ENCODE measurements around the gene GPX2.

Gene GPX2

GRCh38 chr14:64958743-64959142, 16.2 kb upstream of the GPX2 start:
- no peak for DNase-seq (ENCODE audit: low read depth)

- DNase-seq (ENCODE audit: low read depth): no peak
Observed at GRCh38 chr14:64958201-64958600, 15.7 kb upstream of the GPX2 start.

DNA sequence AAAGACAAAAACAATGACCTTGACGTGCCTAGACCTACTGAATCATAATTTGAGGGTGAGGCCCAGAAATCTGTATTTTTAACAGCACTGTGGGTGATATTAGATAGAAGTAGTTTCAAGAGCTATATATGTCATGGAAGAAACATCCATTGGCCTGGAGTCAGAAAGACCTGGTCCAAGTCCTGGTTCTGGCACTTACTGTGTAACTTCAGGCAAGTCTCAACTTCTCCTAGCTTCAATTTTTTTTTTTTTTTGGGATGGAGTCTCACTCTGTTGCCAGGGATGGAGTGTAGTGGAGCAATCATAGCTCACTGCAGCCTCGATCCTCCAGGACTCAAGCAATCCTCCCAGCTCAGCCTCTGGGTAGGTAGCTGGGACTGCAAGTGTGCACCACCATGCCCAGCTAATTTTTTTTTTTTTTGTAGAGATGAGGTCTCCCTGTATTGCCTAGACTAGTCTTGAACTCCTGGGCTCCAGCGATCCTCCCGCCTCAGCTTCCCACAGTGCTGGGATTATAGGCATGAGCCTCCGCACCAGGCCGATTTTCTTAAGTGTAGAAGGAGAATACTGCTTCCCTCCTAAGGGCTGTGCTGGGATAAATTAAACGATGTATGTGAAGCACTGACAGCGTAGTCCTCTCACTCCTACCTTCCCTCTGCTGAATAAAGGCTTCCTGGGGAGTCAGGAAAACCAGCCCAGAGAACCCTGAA, 14.3 kb upstream of the GPX2 start:
- DNase-seq (ENCODE audit: low read depth): no peak

DNA sequence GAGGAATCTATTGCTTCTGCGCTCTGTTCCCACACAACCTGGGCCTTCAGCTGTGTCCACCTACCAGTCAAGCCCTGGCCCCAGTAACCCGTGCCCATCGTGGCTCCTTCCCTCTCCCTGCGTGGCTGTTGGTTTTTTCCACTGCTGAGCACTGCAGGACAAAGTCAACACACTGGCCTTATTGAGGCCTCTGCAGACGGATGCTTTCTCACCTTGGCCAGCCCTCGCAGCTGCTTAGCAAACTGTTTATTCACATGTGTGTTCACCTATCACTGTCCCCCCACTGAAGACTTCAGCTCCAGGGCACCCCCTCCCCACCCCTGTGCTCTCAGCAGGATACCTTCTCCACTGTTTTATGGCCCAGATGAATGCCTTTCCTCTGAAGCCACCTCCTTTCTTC, 12.8 kb upstream of the GPX2 start:
- DNase-seq (ENCODE audit: low read depth): no peak

- DNase-seq (ENCODE audit: low read depth): no peak
Observed at GRCh38 chr14:64954491-64955240, 12.1 kb upstream of the GPX2 start.

DNA sequence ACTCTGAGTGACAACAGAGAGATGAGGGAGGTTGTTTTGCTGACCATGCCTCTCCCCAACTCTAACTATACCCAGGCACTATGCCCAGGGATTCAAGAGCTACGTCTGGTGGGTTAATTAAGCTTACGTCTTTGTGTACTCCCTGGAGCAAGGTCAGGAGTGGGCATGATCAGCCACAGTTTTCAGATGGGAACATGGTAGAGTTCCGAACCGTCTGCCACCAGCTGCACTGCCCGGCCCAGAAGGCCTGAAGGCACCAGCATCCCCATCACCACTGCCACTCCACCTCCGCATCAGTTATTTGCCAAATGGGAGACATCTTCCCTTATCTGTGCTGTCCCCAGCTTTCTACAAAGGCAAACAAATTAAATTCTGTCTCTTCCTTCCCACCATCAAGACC, 11.1 kb upstream of the GPX2 start:
- DNase-seq (ENCODE audit: low read depth): no peak

GRCh38 chr14:64953310-64953654, 10.7 kb upstream of the GPX2 start:
- DNase-seq (ENCODE audit: low read depth): no peak

DNA sequence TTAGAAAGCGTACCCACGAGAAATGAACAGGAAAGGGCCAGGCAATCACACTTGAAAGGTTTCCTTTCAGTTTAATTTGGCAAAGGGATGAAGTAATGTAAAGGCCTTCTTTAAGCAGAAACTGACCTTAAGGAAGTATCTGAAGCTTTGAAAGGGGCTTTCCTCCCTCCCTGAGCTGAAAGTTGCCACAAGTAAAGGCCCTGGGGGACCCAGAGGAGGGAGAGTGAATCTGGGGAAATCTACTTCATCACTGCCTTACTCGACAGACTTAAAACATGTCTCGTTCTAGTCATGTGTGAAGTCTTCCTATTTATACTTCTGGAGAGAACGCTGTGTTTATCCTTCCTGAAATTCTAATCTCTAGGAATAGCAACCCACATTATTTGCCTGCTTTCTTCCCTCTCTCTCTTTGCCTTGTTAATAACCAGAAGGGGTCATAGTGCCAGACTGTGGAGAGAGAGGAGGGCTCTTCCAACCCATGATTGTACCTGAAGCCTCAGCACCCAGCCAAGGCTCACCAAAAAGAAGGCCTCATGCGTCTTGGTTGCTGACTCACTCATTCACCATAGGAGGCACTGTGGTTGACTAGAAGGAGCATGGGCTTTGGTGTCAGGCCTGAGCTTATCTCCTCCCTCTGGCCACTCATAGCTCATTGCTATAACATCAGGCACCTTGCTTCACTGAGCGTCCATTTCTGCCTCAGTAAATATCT, 10.2 kb upstream of the GPX2 start:
- DNase-seq (ENCODE audit: low read depth): no peak

- no peak for DNase-seq (ENCODE audit: low read depth)
Observed at GRCh38 chr14:64951724-64952123, 9.2 kb upstream of the GPX2 start.

DNA sequence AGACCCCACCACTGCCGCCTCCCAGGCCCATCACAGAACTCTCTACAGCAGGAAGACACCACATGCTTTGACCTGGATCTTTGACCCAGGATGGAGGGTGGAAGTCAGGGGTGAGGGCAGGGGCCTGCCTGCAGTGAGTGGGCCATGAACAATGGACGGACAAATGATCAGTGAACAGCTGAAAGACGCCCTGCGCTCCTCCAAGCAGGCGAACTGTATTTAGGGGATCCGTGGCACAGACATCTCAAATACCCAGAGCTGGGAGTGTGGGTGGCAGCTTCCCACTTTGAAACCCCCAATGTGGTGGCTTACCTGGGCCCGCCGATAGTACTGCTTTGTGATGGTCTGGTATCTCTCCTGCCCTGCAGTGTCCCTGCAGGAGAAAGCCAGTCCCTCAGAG, 8.7 kb upstream of the GPX2 start:
- DNase-seq (ENCODE audit: low read depth): no peak

GRCh38 chr14:64950889-64951288, 8.3 kb upstream of the GPX2 start:
- no peak for DNase-seq (ENCODE audit: low read depth)

DNA sequence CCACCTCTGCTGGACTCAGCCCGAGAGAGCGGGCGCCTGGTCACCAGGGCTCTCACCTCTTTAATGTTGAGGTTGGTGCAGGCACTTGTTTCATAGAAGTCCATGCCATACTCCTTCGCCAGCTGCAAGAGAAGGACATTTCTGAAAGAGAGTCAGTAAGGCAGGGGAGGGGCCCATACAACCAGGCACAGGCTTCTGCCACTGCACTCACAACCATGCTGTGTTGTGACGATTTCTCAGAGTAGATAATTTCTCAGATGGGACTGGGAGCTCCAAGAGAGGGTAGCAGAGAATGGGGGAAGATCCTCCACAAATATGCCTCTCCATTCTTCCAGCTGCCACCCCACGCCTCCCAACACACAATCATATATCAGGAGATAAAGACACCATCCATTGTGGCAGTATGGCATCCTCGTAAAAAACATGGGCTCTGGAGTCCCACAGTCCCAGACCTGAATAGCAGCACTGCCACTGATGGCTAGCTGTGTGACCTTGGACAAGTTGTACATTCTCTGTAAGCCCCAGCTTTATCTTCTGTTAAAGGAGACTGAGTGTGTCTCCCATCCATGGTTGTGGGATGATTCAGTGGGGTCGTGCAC, 6.2 kb upstream of the GPX2 start:
- DNase-seq (ENCODE audit: low read depth): no peak

- DNase-seq (ENCODE audit: low read depth): no peak
Observed at GRCh38 chr14:64947710-64948611, 5.4 kb upstream of the GPX2 start.

- DNase-seq (ENCODE audit: low read depth): no peak
Observed at GRCh38 chr14:64946310-64947045, 3.9 kb upstream of the GPX2 start.

GRCh38 chr14:64945431-64946178, 3.1 kb upstream of the GPX2 start:
- no peak for DNase-seq (ENCODE audit: low read depth)

- DNase-seq (ENCODE audit: low read depth): no peak
Observed at GRCh38 chr14:64944861-64945260, 2.3 kb upstream of the GPX2 start.

DNA sequence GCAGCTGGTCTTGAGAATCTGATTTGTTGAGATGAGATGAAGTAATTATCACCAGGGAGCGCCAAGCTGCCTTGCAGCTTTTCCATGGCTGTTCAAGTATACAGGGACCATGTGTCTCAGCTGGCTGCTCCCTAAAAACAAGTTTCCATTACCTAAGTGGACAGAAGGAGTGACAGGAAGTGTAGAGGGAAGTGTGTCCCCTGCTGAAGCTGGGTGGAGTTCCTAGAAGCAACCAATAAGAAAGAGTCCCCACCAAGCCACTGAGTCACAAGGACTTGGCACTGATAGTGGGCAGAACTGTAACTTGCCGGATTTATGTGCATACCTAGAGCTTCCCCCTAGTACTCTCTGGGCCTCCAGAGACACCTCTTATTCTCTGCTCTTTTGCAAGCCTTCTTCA, 1.5 kb upstream of the GPX2 start:
- no peak for DNase-seq (ENCODE audit: low read depth)

GRCh38 chr14:64943556-64943955, 1.0 kb upstream of the GPX2 start:
- no peak for DNase-seq (ENCODE audit: low read depth)

GRCh38 chr14:64940336-64940910, 2.1 kb downstream of the GPX2 start:
- no peak for DNase-seq (ENCODE audit: low read depth)

GRCh38 chr14:64939817-64940190, 2.7 kb downstream of the GPX2 start:
- DNase-seq (ENCODE audit: low read depth): no peak
